HG03571 (cell line): Measurements from ENCODE around the gene GTF3C2.
"Not testable (repeated sequence)": the region's sequence is repeated elsewhere in the genome, so short reads cannot be mapped to it uniquely, and the experiment has no call there.

Experiments
- ATAC-seq: cut with Tn5 transposase; IDR thresholded peaks from one replicate; pipeline ENCODE4 v1.9.1; 2021; ENCODE audit not compliant: unreplicated experiment

GTF3C2 gene

GRCh38 chr2:27372937-27373336, 16.4 kb upstream of the GTF3C2 start:
- ATAC-seq: no peak

GRCh38 chr2:27370816-27371620, 14.5 kb upstream of the GTF3C2 start:
- peak; percentile 17 for ATAC-seq

- ATAC-seq: peak; percentile 83
These were observed 13.7 kb upstream of the GTF3C2 start, which contains the start of the genes EIF2B4 and SNX17 for GRCh38 chr2:27370026-27370815. EIF2B4 (minus strand) TSS chr2:27370338; CDS start chr2:27370314, 24 bp downstream. SNX17 (plus strand) TSS chr2:27370616; CDS start chr2:27370744, 128 bp downstream.

- peak; percentile 8 for ATAC-seq
These were observed 13.0 kb upstream of the GTF3C2 start for GRCh38 chr2:27369471-27370025.

- no peak for ATAC-seq
These were observed 7.4 kb upstream of the GTF3C2 start for GRCh38 chr2:27363933-27364332.

GRCh38 chr2:27362678-27363420, 6.3 kb upstream of the GTF3C2 start:
- ATAC-seq: no peak

GRCh38 chr2:27356056-27356381, 545 bp downstream of the GTF3C2 start:
- ATAC-seq: peak; percentile 18

GRCh38 chr2:27354597-27354927, 2.0 kb downstream of the GTF3C2 start:
- ATAC-seq: no peak

- ATAC-seq: no peak
These were observed 2.6 kb downstream of the GTF3C2 start for GRCh38 chr2:27353762-27354596.

- not testable (repeated sequence) for ATAC-seq
These were observed 3.2 kb downstream of the GTF3C2 start for GRCh38 chr2:27353386-27353761.

GRCh38 chr2:27351802-27352598, 4.6 kb downstream of the GTF3C2 start:
- no peak for ATAC-seq

- no peak for ATAC-seq
These were observed 6.4 kb downstream of the GTF3C2 start for GRCh38 chr2:27350106-27350693.

- ATAC-seq: no peak
These were observed 8.9 kb downstream of the GTF3C2 start for GRCh38 chr2:27347641-27348040.

- no peak for ATAC-seq
These were observed 20.4 kb downstream of the GTF3C2 start for GRCh38 chr2:27336173-27336572.

- ATAC-seq: no peak
These were observed 21.3 kb downstream of the GTF3C2 start for GRCh38 chr2:27335311-27335710.

- no peak for ATAC-seq
These were observed 31.8 kb downstream of the GTF3C2 start for GRCh38 chr2:27324720-27325119.

- no peak for ATAC-seq
These were observed 32.8 kb downstream of the GTF3C2 start for GRCh38 chr2:27323596-27324285.

- peak; percentile 65 for ATAC-seq
These were observed 33.6 kb downstream of the GTF3C2 start, which contains the start of gene MPV17 for GRCh38 chr2:27322766-27323595. MPV17 (minus strand) TSS chr2:27323097; CDS start chr2:27322517, 580 bp downstream.
